K562 (cell line): ENCODE data around the gene ADGRG1. TPM values are rescaled to one million over a fixed set of nuclear protein-coding genes. Genes with fewer than 3 reads are reported as not detected.

ENCODE experiments used
- CC2D1A ChIP-seq: fragments of 450-650 bp; IDR thresholded peaks from 2 replicates; pipeline ENCODE4 v1.6.1; 2017; ENCODE audit warnings: mild to moderate bottlenecking
- HDAC1 ChIP-seq, 2 experiments: fragments of 450-650 bp; IDR thresholded peaks; 2 replicates each; pipeline ENCODE4 v1.6.1; 2016 to 2017; ENCODE audit warnings: inconsistent platforms in 1 of 2, mild to moderate bottlenecking in 1 of 2, moderate library complexity in 1 of 2
- PPARD ChIP-seq: fragments of 250-450 bp; sonication (Bioruptor Pico); IDR thresholded peaks from 2 replicates; pipeline ENCODE4 v1.8.0; 2022; ENCODE audit warnings: inconsistent platforms, mild to moderate bottlenecking, moderate library complexity
- SIRT6 ChIP-seq: IDR thresholded peaks from one replicate; pipeline ENCODE4 v1.6.1; 2012; ENCODE audit warnings: low read depth, mild to moderate bottlenecking, control low read depth, inconsistent platforms, low read length, moderate library complexity
- WHSC1 ChIP-seq: IDR thresholded peaks from one replicate; pipeline ENCODE4 v1.6.1; 2012; ENCODE audit warnings: low read length, control low read depth, inconsistent platforms
- ZFP1 ChIP-seq: fragments of 450-650 bp; formaldehyde crosslinking; IDR thresholded peaks from 2 replicates; pipeline ENCODE4 v1.4.0; 2020; ENCODE audit warnings: mild to moderate bottlenecking, mixed read lengths
- polyA plus RNA-seq, 8 experiments: library from polyadenylated mRNA; depleted of rRNA in 4 of 8; stranded (reverse) in 5 of 8; unstranded in 3 of 8; fragments of >200 nt; fragmentation: Nextera tagmentation in 2 of 8; fragmentation: Illumina TruSeq in 1 of 8; extraction: Ambion mirVana in 2 of 8; extraction: Trizol in 1 of 8; gene quantifications; 2 replicates each; pipeline versions ENCODE4 v1.2.1 to v1.2.3, GENCODE V29; 2011 to 2014; ENCODE audit warnings: inconsistent platforms in 1 of 8, missing spikeins in 1 of 8
- total RNA-seq, 7 experiments: library from RNA; depleted of rRNA in 6 of 7; stranded (reverse); fragments of >200 nt in 6 of 7; fragmentation: Illumina TruSeq in 2 of 7; extraction: Trizol in 2 of 7; gene quantifications; 2 replicates each; pipeline versions ENCODE4 v1.2.1 to v1.2.3, GENCODE V29; 2011 to 2021; ENCODE audit warnings: low replicate concordance in 1 of 7
- TF ChIP-seq, protein P1 (sequence below): fragments of 450-650 bp; IDR thresholded peaks from 2 replicates; pipeline ENCODE4 v1.6.1; 2017; ENCODE audit warnings: antibody characterized with exemption, mild to moderate bottlenecking
- TF ChIP-seq, protein P2 (sequence below): sonication (generic); formaldehyde crosslinking; IDR thresholded peaks from 2 replicates; pipeline ENCODE4 v1.8.1; 2022; ENCODE audit warnings: missing genetic modification reagents

ADGRG1 gene
- total and polyA plus RNA-seq, 9 of the 15 experiments (the other 6 are each of a cell fraction or from before 2014, with no cell fraction given) = 0.04 to 0.31 (median 0.16) TPM; not detected in 6

DNA sequence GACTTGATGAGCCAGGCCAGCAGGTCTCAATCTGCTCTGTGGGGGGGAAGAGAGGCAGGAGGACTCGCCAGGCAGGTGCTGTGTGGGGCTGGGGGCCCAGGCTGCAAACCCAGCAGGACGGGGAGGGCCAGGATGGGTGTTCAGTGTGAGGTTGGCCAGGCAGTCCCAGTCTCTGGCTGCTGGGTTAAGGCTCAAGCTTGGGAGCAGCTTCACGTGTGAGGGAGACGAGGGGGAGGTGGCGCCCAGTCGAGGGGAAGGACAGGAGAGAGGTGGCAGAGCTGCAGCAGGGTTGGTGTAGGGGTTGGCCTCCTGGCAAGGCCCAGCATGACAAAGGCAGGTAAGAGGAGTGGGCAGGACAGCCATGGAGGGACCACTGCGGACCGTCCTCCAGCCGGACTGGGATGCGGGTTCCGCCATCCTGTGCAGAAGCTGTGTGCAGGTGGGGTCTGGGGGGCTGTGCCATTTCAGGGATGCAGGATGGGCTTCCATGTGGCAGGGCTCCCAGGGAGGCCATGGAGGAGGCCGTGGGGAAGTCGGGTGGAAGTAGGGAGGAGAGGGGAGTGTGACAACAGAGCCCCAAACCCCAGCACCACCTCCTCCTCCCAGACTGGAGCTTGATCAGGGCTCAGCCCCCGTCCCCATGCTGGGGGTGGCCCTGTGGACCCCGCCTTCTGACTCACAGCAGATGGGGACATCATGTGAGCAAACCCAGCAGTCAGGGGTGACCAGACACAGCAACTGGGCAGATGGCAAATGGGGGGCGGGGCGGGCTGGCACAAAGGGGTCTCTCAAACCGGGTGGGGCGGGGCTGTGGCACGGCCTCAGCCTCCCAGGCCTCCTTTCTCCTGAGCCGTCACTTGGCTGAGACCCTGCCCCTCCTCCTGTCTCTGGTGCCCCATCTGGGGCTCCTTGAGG is 2.8 kb downstream of the ADGRG1 start (continued):
- no peak for TF ChIP-seq ZFP1
- TF ChIP-seq PPARD (CRISPR knock-in tag) = no peak
- no peak for TF ChIP-seq SIRT6
- no peak for TF ChIP-seq WHSC1
- TF ChIP-seq, protein P1, sequence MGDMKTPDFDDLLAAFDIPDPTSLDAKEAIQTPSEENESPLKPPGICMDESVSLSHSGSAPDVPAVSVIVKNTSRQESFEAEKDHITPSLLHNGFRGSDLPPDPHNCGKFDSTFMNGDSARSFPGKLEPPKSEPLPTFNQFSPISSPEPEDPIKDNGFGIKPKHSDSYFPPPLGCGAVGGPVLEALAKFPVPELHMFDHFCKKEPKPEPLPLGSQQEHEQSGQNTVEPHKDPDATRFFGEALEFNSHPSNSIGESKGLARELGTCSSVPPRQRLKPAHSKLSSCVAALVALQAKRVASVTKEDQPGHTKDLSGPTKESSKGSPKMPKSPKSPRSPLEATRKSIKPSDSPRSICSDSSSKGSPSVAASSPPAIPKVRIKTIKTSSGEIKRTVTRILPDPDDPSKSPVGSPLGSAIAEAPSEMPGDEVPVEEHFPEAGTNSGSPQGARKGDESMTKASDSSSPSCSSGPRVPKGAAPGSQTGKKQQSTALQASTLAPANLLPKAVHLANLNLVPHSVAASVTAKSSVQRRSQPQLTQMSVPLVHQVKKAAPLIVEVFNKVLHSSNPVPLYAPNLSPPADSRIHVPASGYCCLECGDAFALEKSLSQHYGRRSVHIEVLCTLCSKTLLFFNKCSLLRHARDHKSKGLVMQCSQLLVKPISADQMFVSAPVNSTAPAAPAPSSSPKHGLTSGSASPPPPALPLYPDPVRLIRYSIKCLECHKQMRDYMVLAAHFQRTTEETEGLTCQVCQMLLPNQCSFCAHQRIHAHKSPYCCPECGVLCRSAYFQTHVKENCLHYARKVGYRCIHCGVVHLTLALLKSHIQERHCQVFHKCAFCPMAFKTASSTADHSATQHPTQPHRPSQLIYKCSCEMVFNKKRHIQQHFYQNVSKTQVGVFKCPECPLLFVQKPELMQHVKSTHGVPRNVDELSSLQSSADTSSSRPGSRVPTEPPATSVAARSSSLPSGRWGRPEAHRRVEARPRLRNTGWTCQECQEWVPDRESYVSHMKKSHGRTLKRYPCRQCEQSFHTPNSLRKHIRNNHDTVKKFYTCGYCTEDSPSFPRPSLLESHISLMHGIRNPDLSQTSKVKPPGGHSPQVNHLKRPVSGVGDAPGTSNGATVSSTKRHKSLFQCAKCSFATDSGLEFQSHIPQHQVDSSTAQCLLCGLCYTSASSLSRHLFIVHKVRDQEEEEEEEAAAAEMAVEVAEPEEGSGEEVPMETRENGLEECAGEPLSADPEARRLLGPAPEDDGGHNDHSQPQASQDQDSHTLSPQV = no peak
- no peak for TF ChIP-seq HDAC1 (IDR thresholded peaks at IDR 0.05)
- TF ChIP-seq, protein P2, sequence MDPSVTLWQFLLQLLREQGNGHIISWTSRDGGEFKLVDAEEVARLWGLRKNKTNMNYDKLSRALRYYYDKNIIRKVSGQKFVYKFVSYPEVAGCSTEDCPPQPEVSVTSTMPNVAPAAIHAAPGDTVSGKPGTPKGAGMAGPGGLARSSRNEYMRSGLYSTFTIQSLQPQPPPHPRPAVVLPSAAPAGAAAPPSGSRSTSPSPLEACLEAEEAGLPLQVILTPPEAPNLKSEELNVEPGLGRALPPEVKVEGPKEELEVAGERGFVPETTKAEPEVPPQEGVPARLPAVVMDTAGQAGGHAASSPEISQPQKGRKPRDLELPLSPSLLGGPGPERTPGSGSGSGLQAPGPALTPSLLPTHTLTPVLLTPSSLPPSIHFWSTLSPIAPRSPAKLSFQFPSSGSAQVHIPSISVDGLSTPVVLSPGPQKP (CRISPR knock-in tag) = no peak
- no peak for TF ChIP-seq CC2D1A
